ENCODE data around the gene KDM2A. TPM values are rescaled to one million over a fixed set of nuclear protein-coding genes. Genes with fewer than 3 reads are reported as not detected.

Gene KDM2A
- total RNA-seq, 1 experiment from 2014 or later: 65.3 TPM

- intact Hi-C loops (cut with micrococcal nuclease): no loop called here
- Histone ChIP-seq H3K9ac (ENCODE audit: low read length) (no peak overlapping the region), H3K9me2 (replicated peaks; ENCODE audit: low read length) (no peaks in the 10 kb centered on the region), H3K9me3 (ENCODE audit: low read length) (no peaks in the 10 kb centered on the region), H3K27me3 (ENCODE audit: low read length) (no peaks in the 10 kb centered on the region), H3K4me1 (ENCODE audit: insufficient read depth, low read length) (peaks cover 20% of the 10 kb centered on the region), H3K79me2 (ENCODE audit: low read length) (peaks cover 23% of the 10 kb centered on the region), H2AFZ (ENCODE audit: low read length) (no peak overlapping the region), H3F3A (ENCODE audit: low read length, unreplicated experiment) (no peaks in the 10 kb centered on the region), H3K4me3 (ENCODE audit: low read length) (no peak overlapping the region), H3K36me3 (ENCODE audit: low read depth, low read length) (peaks cover 40% of the 10 kb centered on the region), H3K27ac (ENCODE audit: low read length) (peak overlapping the region; percentile 89; the same call in 1 of the 2 replicates), H4K20me1 (ENCODE audit: low read length) (no peaks in the 10 kb centered on the region), H3K4me2 (ENCODE audit: low read length) (no peak overlapping the region)
- DNase-seq (no peak), ATAC-seq (no peak)
- CTCF ChIA-PET: no interaction called here
- BruUV-seq (replicated peaks): no TSS peak
- no peak for TF ChIP-seq EZH2 (IDR thresholded peaks at IDR 0.05; ENCODE audit: low read length, unreplicated experiment)
- TF ChIP-seq, protein P1, sequence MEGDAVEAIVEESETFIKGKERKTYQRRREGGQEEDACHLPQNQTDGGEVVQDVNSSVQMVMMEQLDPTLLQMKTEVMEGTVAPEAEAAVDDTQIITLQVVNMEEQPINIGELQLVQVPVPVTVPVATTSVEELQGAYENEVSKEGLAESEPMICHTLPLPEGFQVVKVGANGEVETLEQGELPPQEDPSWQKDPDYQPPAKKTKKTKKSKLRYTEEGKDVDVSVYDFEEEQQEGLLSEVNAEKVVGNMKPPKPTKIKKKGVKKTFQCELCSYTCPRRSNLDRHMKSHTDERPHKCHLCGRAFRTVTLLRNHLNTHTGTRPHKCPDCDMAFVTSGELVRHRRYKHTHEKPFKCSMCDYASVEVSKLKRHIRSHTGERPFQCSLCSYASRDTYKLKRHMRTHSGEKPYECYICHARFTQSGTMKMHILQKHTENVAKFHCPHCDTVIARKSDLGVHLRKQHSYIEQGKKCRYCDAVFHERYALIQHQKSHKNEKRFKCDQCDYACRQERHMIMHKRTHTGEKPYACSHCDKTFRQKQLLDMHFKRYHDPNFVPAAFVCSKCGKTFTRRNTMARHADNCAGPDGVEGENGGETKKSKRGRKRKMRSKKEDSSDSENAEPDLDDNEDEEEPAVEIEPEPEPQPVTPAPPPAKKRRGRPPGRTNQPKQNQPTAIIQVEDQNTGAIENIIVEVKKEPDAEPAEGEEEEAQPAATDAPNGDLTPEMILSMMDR (conservative IDR thresholded peaks at IDR 0.05; ENCODE audit: low read depth, low read length): peak; percentile 40
- POLR2A ChIA-PET (ENCODE audit: unreplicated experiment): no interaction called here
Observed at GRCh38 chr11:67286621-67287333, 167.7 kb downstream of the KDM2A start.

DNA sequence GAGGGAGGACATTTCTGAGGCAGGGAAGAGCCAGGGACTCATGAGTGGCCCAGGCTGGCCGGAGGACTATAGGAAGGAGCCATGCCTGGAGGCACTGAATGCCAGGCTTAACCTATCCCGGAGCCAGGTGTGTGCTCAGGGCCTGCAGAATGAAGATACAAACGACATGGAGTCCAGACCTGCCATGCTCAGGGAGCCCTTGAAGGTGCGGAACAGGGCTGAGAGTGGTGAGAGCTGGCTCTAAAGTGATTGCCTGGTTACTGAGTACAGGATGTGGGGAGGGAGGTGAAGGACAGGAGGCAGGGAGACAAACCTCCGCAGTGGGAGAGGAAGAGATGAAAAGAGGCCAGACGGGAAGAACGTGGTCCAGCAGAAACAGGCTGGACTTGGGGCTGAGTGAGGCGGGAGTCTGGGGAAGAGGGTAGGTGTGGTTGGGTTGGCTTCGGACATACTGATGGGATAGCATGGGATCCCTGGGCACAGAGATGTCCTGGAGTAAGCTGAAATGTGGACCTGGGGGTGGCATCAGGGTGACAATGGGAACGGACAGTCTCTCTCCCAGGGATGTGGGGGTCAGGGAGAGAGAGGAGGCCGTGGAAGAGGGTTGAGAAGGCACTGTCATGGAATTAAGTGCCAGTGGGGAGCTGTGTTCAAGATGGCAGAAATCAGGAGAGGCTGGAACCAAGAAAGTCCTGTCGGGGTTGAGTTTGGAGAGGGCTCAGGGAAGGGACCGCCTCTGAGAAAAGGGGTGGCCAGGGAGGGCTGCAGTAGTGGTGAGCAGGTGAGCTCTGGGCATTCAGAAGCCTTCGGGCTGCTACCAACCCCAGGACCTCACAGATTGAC is 168.5 kb downstream of the KDM2A start:
- intact Hi-C loops (cut with micrococcal nuclease): loop anchor here (1.0 kb wide), 1 partner anchor 30 kb away; no protein-coding TSS in a partner anchor
- peaks cover 28% of the 10 kb centered on the region for H3K4me1 ChIP-seq (ENCODE audit: insufficient read depth, low read length)
- TF ChIP-seq EZH2phosphoT487 (IDR thresholded peaks at IDR 0.05; ENCODE audit: borderline replicate concordance, low read length) (no peak), EZH2 (IDR thresholded peaks at IDR 0.05; ENCODE audit: low read length, unreplicated experiment) (no peak)
- TF ChIP-seq, protein P1 (conservative IDR thresholded peaks at IDR 0.05; ENCODE audit: low read depth, low read length): no peak
- no peaks in the 10 kb centered on the region for H3K27me3 ChIP-seq (ENCODE audit: low read length)
- ChIA-PET CTCF (no interaction called here), POLR2A (ENCODE audit: unreplicated experiment) (interaction anchor here (1.0 kb wide), 1 partner anchor 16 kb away, joined by 3 read pairs; the partner anchor contains the start of gene SSH3)
- no peaks in the 10 kb centered on the region for H3K9me2 ChIP-seq (replicated peaks; ENCODE audit: low read length)
- peaks cover 29% of the 10 kb centered on the region for H3K79me2 ChIP-seq (ENCODE audit: low read length)
- peaks cover 34% of the 10 kb centered on the region; the same call in 1 of the 2 replicates for H3K36me3 ChIP-seq (ENCODE audit: low read depth, low read length)
- TSS peak; percentile 76 for BruUV-seq (replicated peaks)
- ATAC-seq: no peak
- H2AFZ ChIP-seq (ENCODE audit: low read length): no peak overlapping the region
- no peak for DNase-seq
- H3K9me3 ChIP-seq (ENCODE audit: low read length): no peaks in the 10 kb centered on the region
- peak overlapping the region; percentile 93 for H3K4me2 ChIP-seq (ENCODE audit: low read length)
- H3K9ac ChIP-seq (ENCODE audit: low read length): peak overlapping the region; percentile 88
- H3K27ac ChIP-seq (ENCODE audit: low read length): peak overlapping the region; percentile 89
- no peaks in the 10 kb centered on the region for H3F3A ChIP-seq (ENCODE audit: low read length, unreplicated experiment)
- H3K4me3 ChIP-seq (ENCODE audit: low read length): peak overlapping the region; percentile 83; the same call in 1 of the 2 replicates
- no peaks in the 10 kb centered on the region for H4K20me1 ChIP-seq (ENCODE audit: low read length)
